Hepatocyte (in vitro differentiated cells): ENCODE data around the gene DEFB114.

Experiments used
- CTCF ChIP-seq: fragments of 200-600 bp; sonication (generic); IDR thresholded peaks from 2 replicates; pipeline ENCODE4 v1.5.1; 2016; ENCODE audit warnings: antibody characterized with exemption, mild to moderate bottlenecking; ENCODE audit not compliant: poor library complexity
- EZH2 ChIP-seq: fragments of 200-600 bp; sonication (generic); IDR thresholded peaks from 2 replicates; pipeline ENCODE4 v1.6.1; 2016; ENCODE audit warnings: antibody characterized with exemption, mild to moderate bottlenecking, borderline replicate concordance
- EZH2phosphoT487 ChIP-seq: fragments of 200-600 bp; sonication (generic); IDR thresholded peaks from one replicate; pipeline ENCODE4 v1.6.1; 2018; ENCODE audit warnings: antibody characterized with exemption, mild to moderate bottlenecking, low read depth, moderate library complexity; ENCODE audit not compliant: unreplicated experiment, severe bottlenecking

DNA sequence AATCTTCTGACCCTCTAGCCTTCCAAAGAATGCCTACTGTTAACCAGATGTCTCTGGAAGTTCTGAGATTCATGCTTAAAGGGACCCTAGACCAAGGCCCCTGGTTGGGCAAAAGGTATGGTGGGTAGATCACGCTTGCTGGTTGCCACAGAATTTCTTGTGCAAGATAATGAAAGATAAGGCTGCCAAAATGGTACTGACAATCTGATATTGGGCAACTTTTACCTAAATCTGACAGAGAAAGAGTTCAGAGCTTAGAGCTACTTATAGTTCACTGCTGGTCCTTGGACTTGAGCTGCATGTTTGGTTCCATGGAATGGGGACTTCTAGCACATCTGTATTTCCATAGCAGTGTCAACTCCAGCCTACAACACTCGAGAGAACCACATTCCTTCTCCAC, 12.0 kb downstream of the DEFB114 start:
- TF ChIP-seq CTCF: no peak
- no peak for TF ChIP-seq EZH2phosphoT487
- no peak for TF ChIP-seq EZH2
